HFFc6 (cell line): ENCODE data around the gene DAPP1. TPM values are rescaled to one million over a fixed set of nuclear protein-coding genes. Genes with fewer than 3 reads are reported as not detected.

Source experiments
- DNase-seq: peaks from one replicate; pipeline ENCODE4 v3.0.0-alpha.2; 2018
- H3K27ac Mint-ChIP-seq: 2 replicates; pipeline ENCODE4 v1.8.0; 2020; ENCODE audit warnings: mild to moderate bottlenecking, mixed read lengths
- H3K27me3 Mint-ChIP-seq: 2 replicates; pipeline ENCODE4 v1.8.0; 2021; ENCODE audit warnings: mild to moderate bottlenecking, moderate library complexity, mixed read lengths; ENCODE audit not compliant: insufficient read depth
- H3K36me3 Mint-ChIP-seq: 2 replicates; pipeline ENCODE4 v1.8.0; 2021; ENCODE audit warnings: low read depth, mixed read lengths
- H3K4me1 Mint-ChIP-seq: 2 replicates; pipeline ENCODE4 v1.8.0; 2020; ENCODE audit warnings: low read depth, mixed read lengths
- H3K4me3 Mint-ChIP-seq: 2 replicates; pipeline ENCODE4 v1.8.0; 2020; ENCODE audit warnings: mild to moderate bottlenecking, moderate library complexity, mixed read lengths
- H3K9me3 Mint-ChIP-seq: 2 replicates; pipeline ENCODE4 v1.8.0; 2020; ENCODE audit warnings: mild to moderate bottlenecking, mixed read lengths
- CTCF ChIP-seq: fragments of 200-600 bp; sonication (generic); IDR thresholded peaks from 2 replicates; pipeline ENCODE4 v1.5.0; 2021; ENCODE audit warnings: antibody characterized with exemption, mild to moderate bottlenecking
- total RNA-seq, 6 experiments: library from RNA; stranded (reverse); fragmentation: NEBNext Ultra II Directional; extraction: Animal tissue kit (Norgen Biotek cat#: 25700); gene quantifications; 2 replicates in 1 of 6; 3 replicates in 5 of 6; pipeline ENCODE4 v1.2.3, GENCODE V29; 2021

DAPP1 gene
- total RNA-seq, 6 experiments from 2014 or later: not detected

GRCh38 chr4:99876946-99877345, 60.3 kb downstream of the DAPP1 start:
- DNase-seq: no peak
- Mint-ChIP-seq H3K36me3 (no peaks in the 10 kb centered on the region), H3K9me3 (no peaks in the 10 kb centered on the region), H3K27me3 (peaks cover 1% of the 10 kb centered on the region; the same call in 1 of the 2 replicates), H3K27ac (no peak overlapping the region), H3K4me3 (no peak overlapping the region), H3K4me1 (no peaks in the 10 kb centered on the region)
- no peak for TF ChIP-seq CTCF

GRCh38 chr4:99878604-99879003, 62.0 kb downstream of the DAPP1 start:
- Mint-ChIP-seq H3K4me3 (no peak overlapping the region), H3K36me3 (no peaks in the 10 kb centered on the region), H3K4me1 (no peaks in the 10 kb centered on the region), H3K27ac (no peak overlapping the region), H3K9me3 (no peaks in the 10 kb centered on the region), H3K27me3 (no peaks in the 10 kb centered on the region)
- TF ChIP-seq CTCF: no peak
- no peak for DNase-seq

GRCh38 chr4:99879458-99879857, 62.8 kb downstream of the DAPP1 start:
- no peak for DNase-seq
- no peaks in the 10 kb centered on the region for H3K4me1 Mint-ChIP-seq
- no peak for TF ChIP-seq CTCF
- no peak overlapping the region for H3K4me3 Mint-ChIP-seq
- H3K9me3 Mint-ChIP-seq: no peaks in the 10 kb centered on the region
- no peaks in the 10 kb centered on the region for H3K27me3 Mint-ChIP-seq
- no peak overlapping the region for H3K27ac Mint-ChIP-seq
- no peaks in the 10 kb centered on the region for H3K36me3 Mint-ChIP-seq

- Mint-ChIP-seq H3K36me3 (peaks cover 4% of the 10 kb centered on the region; the same call in 1 of the 2 replicates), H3K4me3 (no peak overlapping the region), H3K27me3 (no peaks in the 10 kb centered on the region; the same call in 1 of the 2 replicates), H3K27ac (no peak overlapping the region), H3K4me1 (peaks cover 20% of the 10 kb centered on the region), H3K9me3 (no peaks in the 10 kb centered on the region)
- peak; percentile 80 for TF ChIP-seq CTCF
- peak; percentile 41 for DNase-seq
These were observed 68.5 kb downstream of the DAPP1 start for GRCh38 chr4:99885063-99885664.

GRCh38 chr4:99885687-99886086, 69.1 kb downstream of the DAPP1 start:
- Mint-ChIP-seq H3K36me3 (peaks cover 4% of the 10 kb centered on the region; the same call in 1 of the 2 replicates), H3K4me3 (no peak overlapping the region), H3K27ac (peak overlapping the region; percentile 53), H3K27me3 (no peaks in the 10 kb centered on the region; the same call in 1 of the 2 replicates), H3K9me3 (no peaks in the 10 kb centered on the region), H3K4me1 (peaks cover 25% of the 10 kb centered on the region)
- no peak for TF ChIP-seq CTCF
- DNase-seq: no peak
